ENCODE data around the gene HNRNPH3.

Gene HNRNPH3

GRCh38 chr10:68332259-68333057 lies 594 bp downstream of the HNRNPH3 start, which contains the start of gene PBLD:
TSS of gene PBLD (minus strand) at chr10:68332928. CDS start at chr10:68306844, 26,084 bp downstream.
- FAIRE-seq = no peak

- no peak for FAIRE-seq
Measured at GRCh38 chr10:68333058-68333395, 1.2 kb downstream of the HNRNPH3 start.

GRCh38 chr10:68333440-68334431 lies 1.9 kb downstream of the HNRNPH3 start:
- no peak for FAIRE-seq

- no peak for FAIRE-seq
Measured at GRCh38 chr10:68334672-68335467, 3.0 kb downstream of the HNRNPH3 start.

GRCh38 chr10:68336754-68337351 lies 5.0 kb downstream of the HNRNPH3 start:
- no peak for FAIRE-seq

GRCh38 chr10:68340358-68341080 lies 8.7 kb downstream of the HNRNPH3 start:
- FAIRE-seq = no peak

GRCh38 chr10:68342909-68343516 lies 11.1 kb downstream of the HNRNPH3 start:
- no peak for FAIRE-seq

GRCh38 chr10:68345621-68346020 lies 13.8 kb downstream of the HNRNPH3 start:
- no peak for FAIRE-seq

- no peak for FAIRE-seq
Measured at GRCh38 chr10:68346774-68347173, 14.9 kb downstream of the HNRNPH3 start.

- no peak for FAIRE-seq
Measured at GRCh38 chr10:68348265-68348741, 16.4 kb downstream of the HNRNPH3 start.

GRCh38 chr10:68353537-68353936 lies 21.7 kb downstream of the HNRNPH3 start:
- no peak for FAIRE-seq

- peak; percentile 28 for FAIRE-seq
Measured at GRCh38 chr10:68359189-68359588, 27.3 kb downstream of the HNRNPH3 start.

- FAIRE-seq = no peak
Measured at GRCh38 chr10:68362590-68362989, 30.7 kb downstream of the HNRNPH3 start.

- no peak for FAIRE-seq
Measured at GRCh38 chr10:68364101-68364886, 32.4 kb downstream of the HNRNPH3 start.

GRCh38 chr10:68365611-68366010 lies 33.7 kb downstream of the HNRNPH3 start:
- no peak for FAIRE-seq

GRCh38 chr10:68366600-68366999 lies 34.7 kb downstream of the HNRNPH3 start:
- peak; percentile 92 for FAIRE-seq

GRCh38 chr10:68367121-68367520 lies 35.3 kb downstream of the HNRNPH3 start:
- no peak for FAIRE-seq

- no peak for FAIRE-seq
Measured at GRCh38 chr10:68371604-68372003, 39.7 kb downstream of the HNRNPH3 start.

- peak; percentile 10 for FAIRE-seq
Measured at GRCh38 chr10:68385740-68386139, 53.9 kb downstream of the HNRNPH3 start.

Data from colon (tissue), 2 donors.